ENCODE data around the gene BDH2. TPM values are rescaled to one million over a fixed set of nuclear protein-coding genes. Genes with fewer than 3 reads are reported as not detected.
A peak's percentile ranks its signal among the peaks of the same experiment; 100 is the strongest.

The BDH2 gene
- total RNA-seq, 1 donor from 2014 or later: 89.9 TPM

- Mint-ChIP-seq H3K36me3 (ENCODE audit: insufficient read depth) (peaks cover 2% of the 10 kb centered on the region), H3K9me3 (ENCODE audit: low read depth) (no peaks in the 10 kb centered on the region), H3K4me1 (ENCODE audit: low read depth) (peaks cover 22% of the 10 kb centered on the region), H3K4me3 (ENCODE audit: low read depth) (no peak overlapping the region), H3K27me3 (no peaks in the 10 kb centered on the region), H3K27ac (no peak overlapping the region)
- DNase-seq (ENCODE audit: low spot score, unreplicated experiment): no peak
- no peak for TF ChIP-seq CTCF (IDR thresholded peaks at IDR 0.05; ENCODE audit: unreplicated experiment)
Observed at GRCh38 chr4:103097112-103097511, 2.5 kb downstream of the BDH2 start.

DNA sequence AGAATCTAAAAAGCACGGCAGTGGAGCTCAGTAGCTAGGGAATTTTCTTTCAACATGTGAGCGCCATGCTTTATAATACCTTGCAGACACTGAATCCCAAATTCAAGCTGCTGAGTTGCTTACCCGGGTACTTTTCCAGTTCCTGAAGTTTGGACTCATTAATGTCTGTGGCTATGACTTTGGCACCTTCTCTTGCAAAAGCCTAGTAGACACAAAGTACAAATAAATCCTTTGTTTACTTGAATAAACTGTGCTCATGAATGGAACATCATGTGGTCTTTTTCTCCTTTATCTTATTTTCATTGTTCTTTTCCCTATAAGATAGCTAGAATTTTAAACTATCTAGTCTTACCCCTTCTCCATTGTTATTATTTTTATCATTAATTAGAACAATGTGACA is 4.6 kb downstream of the BDH2 start:
- Mint-ChIP-seq H3K27me3 (no peaks in the 10 kb centered on the region), H3K27ac (no peak overlapping the region), H3K36me3 (ENCODE audit: insufficient read depth) (peaks cover 2% of the 10 kb centered on the region), H3K9me3 (ENCODE audit: low read depth) (no peaks in the 10 kb centered on the region), H3K4me3 (ENCODE audit: low read depth) (no peak overlapping the region), H3K4me1 (ENCODE audit: low read depth) (peaks cover 22% of the 10 kb centered on the region)
- no peak for DNase-seq (ENCODE audit: low spot score, unreplicated experiment)
- no peak for TF ChIP-seq CTCF (IDR thresholded peaks at IDR 0.05; ENCODE audit: unreplicated experiment)

GRCh38 chr4:103092245-103092644 is 7.4 kb downstream of the BDH2 start:
- Mint-ChIP-seq H3K27ac (no peak overlapping the region), H3K4me1 (ENCODE audit: low read depth) (peaks cover 4% of the 10 kb centered on the region), H3K9me3 (ENCODE audit: low read depth) (no peaks in the 10 kb centered on the region), H3K36me3 (ENCODE audit: insufficient read depth) (peaks cover 12% of the 10 kb centered on the region), H3K27me3 (no peaks in the 10 kb centered on the region), H3K4me3 (ENCODE audit: low read depth) (no peak overlapping the region)
- DNase-seq (ENCODE audit: low spot score, unreplicated experiment): no peak
- TF ChIP-seq CTCF (IDR thresholded peaks at IDR 0.05; ENCODE audit: unreplicated experiment): no peak

- Mint-ChIP-seq H3K27me3 (no peaks in the 10 kb centered on the region), H3K9me3 (ENCODE audit: low read depth) (no peaks in the 10 kb centered on the region), H3K4me1 (ENCODE audit: low read depth) (no peaks in the 10 kb centered on the region), H3K4me3 (ENCODE audit: low read depth) (no peak overlapping the region), H3K27ac (no peak overlapping the region), H3K36me3 (ENCODE audit: insufficient read depth) (peaks cover 16% of the 10 kb centered on the region)
- TF ChIP-seq CTCF (IDR thresholded peaks at IDR 0.05; ENCODE audit: unreplicated experiment): peak; percentile 69
- DNase-seq (ENCODE audit: low spot score, unreplicated experiment): peak; percentile 10
Observed at GRCh38 chr4:103091601-103092223, 7.9 kb downstream of the BDH2 start.

- Mint-ChIP-seq H3K4me1 (ENCODE audit: low read depth) (no peaks in the 10 kb centered on the region), H3K36me3 (ENCODE audit: insufficient read depth) (peaks cover 19% of the 10 kb centered on the region), H3K27me3 (no peaks in the 10 kb centered on the region), H3K9me3 (ENCODE audit: low read depth) (no peaks in the 10 kb centered on the region), H3K4me3 (ENCODE audit: low read depth) (no peak overlapping the region), H3K27ac (no peak overlapping the region)
- TF ChIP-seq CTCF (IDR thresholded peaks at IDR 0.05; ENCODE audit: unreplicated experiment): no peak
- no peak for DNase-seq (ENCODE audit: low spot score, unreplicated experiment)
Observed at GRCh38 chr4:103089481-103089880, 10.2 kb downstream of the BDH2 start.
